Cardiac atrium fibroblast (primary cell): ENCODE data around the gene PGLYRP3. TPM values are rescaled to one million over a fixed set of nuclear protein-coding genes. Genes with fewer than 3 reads are reported as not detected.

Source experiments
- total RNA-seq: library from RNA; depleted of rRNA; stranded (reverse); fragments of >200 nt; gene quantifications from 2 replicates; pipeline ENCODE4 v1.2.3, GENCODE V29; 2015

Gene PGLYRP3, protein sequence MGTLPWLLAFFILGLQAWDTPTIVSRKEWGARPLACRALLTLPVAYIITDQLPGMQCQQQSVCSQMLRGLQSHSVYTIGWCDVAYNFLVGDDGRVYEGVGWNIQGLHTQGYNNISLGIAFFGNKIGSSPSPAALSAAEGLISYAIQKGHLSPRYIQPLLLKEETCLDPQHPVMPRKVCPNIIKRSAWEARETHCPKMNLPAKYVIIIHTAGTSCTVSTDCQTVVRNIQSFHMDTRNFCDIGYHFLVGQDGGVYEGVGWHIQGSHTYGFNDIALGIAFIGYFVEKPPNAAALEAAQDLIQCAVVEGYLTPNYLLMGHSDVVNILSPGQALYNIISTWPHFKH
- total RNA-seq, result not detected in 2 replicates

GRCh38 chr1:153312570-153313186 is at the start of gene PGLYRP3:
Gene PGLYRP3, minus strand, starts transcription at chr1:153312952. Its CDS starts 2,287 bp downstream, at chr1:153310665.

GRCh38 chr1:153357853-153358690 is 45.3 kb upstream of the PGLYRP3 start, which contains the start of gene S100A9:
Gene S100A9, plus strand, starts transcription at chr1:153357854. Its CDS starts 430 bp downstream, at chr1:153358284.

GRCh38 chr1:153348511-153349362 is 36.0 kb upstream of the PGLYRP3 start, which contains the start of gene PGLYRP4:
Gene PGLYRP4, minus strand, starts transcription at chr1:153348841. Its CDS starts 909 bp downstream, at chr1:153347932.

DNA sequence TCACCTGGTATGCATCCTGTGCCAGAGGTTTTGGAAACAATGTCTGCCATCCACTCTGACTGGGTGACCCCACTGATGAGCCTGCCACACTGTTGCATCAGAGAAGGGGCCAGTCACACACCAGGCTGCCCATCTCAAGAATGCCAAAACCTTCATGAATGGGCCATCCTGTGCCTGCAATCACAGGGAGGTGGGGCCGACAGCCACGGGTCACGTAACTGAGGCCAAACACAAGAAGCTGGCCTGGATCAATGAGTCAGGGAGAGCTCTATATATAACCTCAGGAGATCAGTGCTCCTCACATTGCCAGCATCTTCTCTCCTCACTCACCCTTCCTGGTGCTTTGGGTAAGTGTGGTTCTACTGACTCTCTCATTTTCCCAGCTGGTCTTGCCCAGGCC is 53.4 kb downstream of the PGLYRP3 start, which contains the start of gene LORICRIN:
Gene LORICRIN, plus strand, starts transcription at position 301 of the 400 bp plus-strand sequence. CDS start 1,263 bp downstream, outside the sequence.

Other genes starting within 250 kb of the PGLYRP3 start
- not detected in 2 replicates for gene SPRR2B, start 241.3 kb downstream of the PGLYRP3 start, total RNA-seq
- gene SPRR2E, start 218.4 kb downstream of the PGLYRP3 start, total RNA-seq, result not detected in 2 replicates
- not detected in 2 replicates for gene SPRR2F, start 199.4 kb downstream of the PGLYRP3 start, total RNA-seq
- not detected in 2 replicates for gene SPRR2G, start 162.1 kb downstream of the PGLYRP3 start, total RNA-seq
- gene LELP1, start 109.5 kb downstream of the PGLYRP3 start, total RNA-seq, result not detected in 2 replicates
- not detected in 2 replicates for gene PRR9, start 95.4 kb downstream of the PGLYRP3 start, total RNA-seq
- gene LORICRIN, start 53.3 kb downstream of the PGLYRP3 start, total RNA-seq, result not detected in 2 replicates
- gene PGLYRP4, start 35.9 kb upstream of the PGLYRP3 start, total RNA-seq, result not detected in 2 replicates
- not detected in 2 replicates for gene S100A9, start 44.9 kb upstream of the PGLYRP3 start, total RNA-seq
- not detected in 2 replicates for gene S100A12, start 62.7 kb upstream of the PGLYRP3 start, total RNA-seq
- gene S100A8, start 78.1 kb upstream of the PGLYRP3 start, total RNA-seq, result not detected in 2 replicates
- gene S100A7A, start 103.6 kb upstream of the PGLYRP3 start, total RNA-seq, result not detected in 2 replicates
- not detected in 2 replicates for gene S100A7, start 147.7 kb upstream of the PGLYRP3 start, total RNA-seq
- gene S100A6, start 223.0 kb upstream of the PGLYRP3 start, total RNA-seq, result 782 and 910 TPM in 2 replicates
- gene S100A5, start 228.0 kb upstream of the PGLYRP3 start, total RNA-seq, result not detected in 2 replicates
- 145 and 248 TPM in 2 replicates for gene S100A4, start 232.9 kb upstream of the PGLYRP3 start, total RNA-seq
- 7.5 and 9.0 TPM in 2 replicates for gene S100A3, start 236.3 kb upstream of the PGLYRP3 start, total RNA-seq